CD14-positive monocyte (primary cell): ENCODE data around the gene ATXN2L. TPM values are rescaled to one million over a fixed set of nuclear protein-coding genes. Genes with fewer than 3 reads are reported as not detected.

Experiments
- DNase-seq, 3 donors: peaks; one replicate each; pipeline ENCODE4 v3.0.0-alpha.2; 2011 to 2022
- H2AFZ ChIP-seq: 2 replicates; pipeline ENCODE4 v1.6.0; 2012; ENCODE audit warnings: mild to moderate bottlenecking, low read depth, low read length, inconsistent platforms; ENCODE audit not compliant: insufficient read depth, poor library complexity, severe bottlenecking
- H3K27ac ChIP-seq, 2 donors: 1 replicate in 1 of 2; 2 replicates in 1 of 2; pipeline ENCODE4 v1.5.1; 2012 to 2013; ENCODE audit warnings: low read length in 2 of 2, control low read depth in 1 of 2, inconsistent platforms in 1 of 2, low read depth in 1 of 2, mild to moderate bottlenecking in 1 of 2
- H3K27me3 ChIP-seq, 2 donors: one replicate each; pipeline versions ENCODE4 v1.6.0 to v1.6.1; 2011 to 2013; ENCODE audit warnings: low read length in 2 of 2; ENCODE audit not compliant: control insufficient read depth in 2 of 2, insufficient read depth in 2 of 2
- H3K36me3 ChIP-seq, 2 donors: replicated peaks in 1 of 2; 1 replicate in 1 of 2; 2 replicates in 1 of 2; pipeline versions ENCODE4 v1.5.1 to v1.6.1; 2012 to 2013; ENCODE audit warnings: low read length in 2 of 2, control low read depth in 1 of 2, inconsistent platforms in 1 of 2, mild to moderate bottlenecking in 1 of 2; ENCODE audit not compliant: insufficient read depth in 2 of 2, control insufficient read depth in 1 of 2
- H3K4me1 ChIP-seq, 2 donors: 1 replicate in 1 of 2; 2 replicates in 1 of 2; pipeline versions ENCODE4 v1.5.1 to v1.6.1; 2012 to 2013; ENCODE audit warnings: low read length in 2 of 2, control low read depth in 1 of 2, inconsistent platforms in 1 of 2, mild to moderate bottlenecking in 1 of 2, moderate library complexity in 1 of 2; ENCODE audit not compliant: insufficient read depth in 2 of 2, control insufficient read depth in 1 of 2
- H3K4me2 ChIP-seq: replicated peaks from 2 replicates; pipeline ENCODE3; 2012; ENCODE audit warnings: low read length, moderate library complexity, mild to moderate bottlenecking; ENCODE audit not compliant: poor library complexity, severe bottlenecking; ENCODE audit errors: extremely low read depth
- H3K4me3 ChIP-seq, 3 experiments: fragments of 200-600 bp in 1 of 3; sonication (generic) in 1 of 3; replicated peaks in 1 of 3; 1 replicate in 2 of 3; 2 replicates in 1 of 3; pipeline ENCODE4 v1.5.1; 2011 to 2013; ENCODE audit warnings: low read length in 3 of 3, mild to moderate bottlenecking in 3 of 3, control low read depth in 2 of 3, low read depth in 2 of 3, inconsistent platforms in 1 of 3, moderate library complexity in 1 of 3
- H3K79me2 ChIP-seq: 2 replicates; pipeline ENCODE4 v1.6.0; 2012; ENCODE audit warnings: mild to moderate bottlenecking, control low read depth, inconsistent platforms, low read length, moderate library complexity; ENCODE audit not compliant: insufficient read depth
- H3K9ac ChIP-seq: 2 replicates; pipeline ENCODE4 v1.6.0; 2017; ENCODE audit warnings: low read length, mild to moderate bottlenecking; ENCODE audit not compliant: insufficient read depth, poor library complexity, severe bottlenecking
- H3K9me3 ChIP-seq, 2 donors: replicated peaks in 1 of 2; 1 replicate in 1 of 2; 2 replicates in 1 of 2; pipeline versions ENCODE4 v1.5.1 to v1.6.1; 2012 to 2013; ENCODE audit warnings: low read length in 2 of 2, control low read depth in 1 of 2; ENCODE audit not compliant: control insufficient read depth in 1 of 2, insufficient read depth in 1 of 2
- H4K20me1 ChIP-seq: 2 replicates; pipeline ENCODE4 v1.6.0; 2012; ENCODE audit warnings: mild to moderate bottlenecking, low read length, control low read depth, moderate library complexity; ENCODE audit not compliant: insufficient read depth
- H3K27ac Mint-ChIP-seq, 7 donors: one replicate each; pipeline ENCODE4 v1.8.0; 2020; ENCODE audit warnings: mild to moderate bottlenecking in 7 of 7, mixed read lengths in 7 of 7, moderate library complexity in 6 of 7, inconsistent platforms in 2 of 7
- H3K27me3 Mint-ChIP-seq, 3 donors: one replicate each; pipeline ENCODE4 v1.8.0; 2021 to 2022; ENCODE audit warnings: low read depth in 3 of 3, mild to moderate bottlenecking in 3 of 3, mixed read lengths in 3 of 3, moderate library complexity in 3 of 3, inconsistent platforms in 1 of 3
- H3K36me3 Mint-ChIP-seq, 2 donors: one replicate each; pipeline ENCODE4 v1.8.0; 2020; ENCODE audit warnings: mixed read lengths in 2 of 2, inconsistent platforms in 1 of 2, mild to moderate bottlenecking in 1 of 2
- H3K4me1 Mint-ChIP-seq: one replicate; pipeline ENCODE4 v1.8.0; 2020; ENCODE audit warnings: mild to moderate bottlenecking, mixed read lengths
- H3K4me3 Mint-ChIP-seq, 2 donors: one replicate each; pipeline ENCODE4 v1.8.0; 2020; ENCODE audit warnings: mild to moderate bottlenecking in 2 of 2, mixed read lengths in 2 of 2, moderate library complexity in 1 of 2
- H3K9me3 Mint-ChIP-seq, 7 donors: one replicate each; pipeline ENCODE4 v1.8.0; 2020 to 2022; ENCODE audit warnings: mixed read lengths in 7 of 7, mild to moderate bottlenecking in 6 of 7, moderate library complexity in 6 of 7, inconsistent platforms in 2 of 7
- WGBS: methylation state at CpG from one replicate; pipeline ENCODE4 v1.1.5; 2013; ENCODE audit warnings: missing lambda C conversion rate; ENCODE audit not compliant: insufficient coverage; 5-methylcytosine and 5-hydroxymethylcytosine counted together
- intact Hi-C, 2 donors: fragments of 100-400 bp; cut with micrococcal nuclease; formaldehyde crosslinking; loops; one replicate each; pipeline versions ENCODE4 v1.15.0 to v1.15.1; 2023
- polyA plus RNA-seq, 3 donors: library from polyadenylated mRNA; depleted of rRNA in 1 of 3; unstranded in 2 of 3; stranded (reverse) in 1 of 3; fragments of 300-500 nt in 2 of 3; fragments of >200 nt in 1 of 3; fragmentation: Illumina TruSeq in 2 of 3; gene quantifications; 1 replicate in 2 of 3; 2 replicates in 1 of 3; pipeline ENCODE4 v1.2.3, GENCODE V29; 2012 to 2021
- TF ChIP-seq, protein P1 (sequence below): fragments of 200-600 bp; IDR thresholded peaks from one replicate; pipeline ENCODE4 v1.8.0; 2022; ENCODE audit warnings: antibody characterized with exemption, mild to moderate bottlenecking

Gene ATXN2L
- polyA plus RNA-seq, 3 donors, result 4.8 to 118 (median 10.2) TPM

DNA sequence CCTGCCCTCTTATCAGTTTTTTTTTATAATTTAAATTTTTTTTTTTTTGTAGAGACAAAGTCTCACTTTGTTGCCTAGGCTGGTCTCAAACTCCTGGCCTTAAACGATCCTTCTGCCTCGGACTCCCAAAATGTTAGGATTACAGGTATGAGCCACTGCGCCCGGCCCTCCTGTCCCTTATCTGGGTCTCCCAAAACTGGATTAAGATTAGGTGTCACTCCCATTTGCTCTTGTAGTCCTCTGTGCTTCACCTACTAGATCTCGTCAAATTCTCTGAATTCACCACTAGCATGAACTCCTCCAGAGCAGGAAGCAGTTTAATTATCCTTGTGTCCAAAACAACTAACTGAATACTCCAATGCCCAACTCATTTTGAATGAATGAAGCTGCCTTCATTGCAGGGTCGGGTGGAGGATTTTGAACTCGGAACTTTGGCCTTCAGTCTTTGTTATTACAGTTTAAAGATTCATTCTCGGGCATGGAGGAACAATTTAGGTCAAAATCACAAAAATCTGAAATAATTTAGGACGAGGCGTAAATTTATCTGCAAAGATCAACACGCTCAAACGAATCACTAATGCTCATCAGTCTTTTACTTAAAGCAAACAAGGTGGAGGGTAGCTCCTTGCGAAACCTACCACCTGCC, 802 bp upstream of the ATXN2L start:
- Histone ChIP-seq H3K4me2 (peak overlapping the region; percentile 82), H2AFZ (peak overlapping the region; percentile 63), H4K20me1 (peaks cover 31% of the 10 kb centered on the region), H3K4me3 (peak overlapping the region; percentile 58 to 94 (median 84)), H3K27ac (peak overlapping the region; percentile 87 to 97), H3K9ac (peak overlapping the region; percentile 100), H3K36me3 (peaks cover 18 to 21% of the 10 kb centered on the region in 2 donors), H3K27me3 (no peaks in the 10 kb centered on the region), H3K9me3 (peaks cover 0 to 3% of the 10 kb centered on the region in 2 donors), H3K4me1 (peaks cover 30 to 37% of the 10 kb centered on the region in 2 donors), H3K79me2 (peaks cover 51% of the 10 kb centered on the region)
- H3K36me3 Mint-ChIP-seq, result peaks cover 19 to 22% of the 10 kb centered on the region in 2 donors
- intact Hi-C loops, result loop anchor here in 1 of 2 donors (5.0 kb wide), 1 partner anchor 40 kb away; the partner anchor contains the start of gene SH2B1
- peaks cover 24% of the 10 kb centered on the region for H3K4me1 Mint-ChIP-seq
- H3K4me3 Mint-ChIP-seq, result peak overlapping the region; percentile 73 to 83
- DNase-seq, result no peak
- 36% methylated on average over 8 of the region's 13 CpGs for WGBS
- H3K27ac Mint-ChIP-seq, result peak overlapping the region; percentile 42 to 93 (median 87)
- peaks cover 0 to 5% (median 0%) of the 10 kb centered on the region in 7 donors for H3K9me3 Mint-ChIP-seq
- H3K27me3 Mint-ChIP-seq, result peaks cover 0 to 1% (median 0%) of the 10 kb centered on the region in 3 donors
- TF ChIP-seq, protein P1, sequence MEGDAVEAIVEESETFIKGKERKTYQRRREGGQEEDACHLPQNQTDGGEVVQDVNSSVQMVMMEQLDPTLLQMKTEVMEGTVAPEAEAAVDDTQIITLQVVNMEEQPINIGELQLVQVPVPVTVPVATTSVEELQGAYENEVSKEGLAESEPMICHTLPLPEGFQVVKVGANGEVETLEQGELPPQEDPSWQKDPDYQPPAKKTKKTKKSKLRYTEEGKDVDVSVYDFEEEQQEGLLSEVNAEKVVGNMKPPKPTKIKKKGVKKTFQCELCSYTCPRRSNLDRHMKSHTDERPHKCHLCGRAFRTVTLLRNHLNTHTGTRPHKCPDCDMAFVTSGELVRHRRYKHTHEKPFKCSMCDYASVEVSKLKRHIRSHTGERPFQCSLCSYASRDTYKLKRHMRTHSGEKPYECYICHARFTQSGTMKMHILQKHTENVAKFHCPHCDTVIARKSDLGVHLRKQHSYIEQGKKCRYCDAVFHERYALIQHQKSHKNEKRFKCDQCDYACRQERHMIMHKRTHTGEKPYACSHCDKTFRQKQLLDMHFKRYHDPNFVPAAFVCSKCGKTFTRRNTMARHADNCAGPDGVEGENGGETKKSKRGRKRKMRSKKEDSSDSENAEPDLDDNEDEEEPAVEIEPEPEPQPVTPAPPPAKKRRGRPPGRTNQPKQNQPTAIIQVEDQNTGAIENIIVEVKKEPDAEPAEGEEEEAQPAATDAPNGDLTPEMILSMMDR, result no peak

DNA sequence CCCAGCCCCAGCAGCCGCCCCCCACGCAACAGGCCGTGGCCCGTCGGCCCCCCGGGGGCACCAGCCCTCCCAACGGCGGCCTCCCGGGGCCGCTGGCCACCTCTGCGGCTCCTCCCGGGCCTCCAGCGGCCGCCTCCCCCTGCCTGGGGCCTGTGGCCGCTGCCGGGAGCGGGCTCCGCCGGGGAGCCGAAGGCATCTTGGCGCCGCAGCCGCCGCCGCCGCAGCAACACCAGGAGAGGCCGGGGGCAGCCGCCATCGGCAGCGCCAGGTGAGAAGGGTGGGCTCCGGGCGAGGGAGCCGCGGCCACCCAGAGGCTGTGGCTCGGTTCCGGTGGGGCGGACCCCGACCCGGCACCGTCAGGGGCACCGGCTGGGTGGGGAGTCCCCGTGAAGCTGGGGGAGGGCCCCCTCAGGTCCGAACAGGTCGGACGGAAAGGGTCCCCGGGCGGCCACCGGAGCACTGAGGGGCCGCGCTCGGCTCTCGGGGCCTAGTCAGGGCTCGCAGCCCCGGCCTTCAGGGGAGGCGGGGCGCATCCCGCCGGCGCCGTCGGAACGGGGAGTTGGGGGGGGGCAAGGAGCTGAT, 583 bp downstream of the ATXN2L start:
- H3K4me1 Mint-ChIP-seq, result peaks cover 24% of the 10 kb centered on the region
- under 1% methylated on average over 59 of the region's 62 CpGs for WGBS
- peaks cover 65% of the 10 kb centered on the region for H3K79me2 ChIP-seq
- H2AFZ ChIP-seq, result peak overlapping the region; percentile 59
- H3K9me3 Mint-ChIP-seq, result peaks cover 0 to 5% (median 0%) of the 10 kb centered on the region in 7 donors
- peak overlapping the region; percentile 82 for H3K4me2 ChIP-seq
- peaks cover 30 to 37% of the 10 kb centered on the region in 2 donors for H3K4me1 ChIP-seq
- peaks cover 33 to 36% of the 10 kb centered on the region in 2 donors for H3K36me3 Mint-ChIP-seq
- H3K27ac Mint-ChIP-seq, result peak overlapping the region; percentile 98 to 99 (median 99)
- peaks cover 0 to 3% of the 10 kb centered on the region in 2 donors for H3K9me3 ChIP-seq
- peaks cover 44% of the 10 kb centered on the region for H4K20me1 ChIP-seq
- no peak for DNase-seq
- intact Hi-C loops, result loop anchor here in 1 of 2 donors (5.0 kb wide), 1 partner anchor 39 kb away; the partner anchor contains the start of gene SH2B1
- peaks cover 32 to 35% of the 10 kb centered on the region in 2 donors for H3K36me3 ChIP-seq
- peak overlapping the region; percentile 58 to 94 (median 84) for H3K4me3 ChIP-seq
- H3K4me3 Mint-ChIP-seq, result peak overlapping the region; percentile 95 to 98
- peak overlapping the region; percentile 87 to 97 for H3K27ac ChIP-seq
- H3K27me3 ChIP-seq, result no peaks in the 10 kb centered on the region
- TF ChIP-seq, protein P1, result no peak
- peak overlapping the region; percentile 100 for H3K9ac ChIP-seq
- peaks cover 0 to 1% (median 0%) of the 10 kb centered on the region in 3 donors for H3K27me3 Mint-ChIP-seq
